NCI-H2081 (cell line): Measurements from ENCODE around the gene JUN.

Experiments used
- DNase-seq, 2 experiments: peaks; one replicate each; lab custom pipeline; 2025; lab: John Stamatoyannopoulos, UW

Gene JUN

GRCh38 chr1:58762806-58763205 lies 21.0 kb downstream of the JUN start:
- DNase-seq, result no peak

- no peak for DNase-seq
These were observed 28.4 kb downstream of the JUN start for GRCh38 chr1:58755468-58755872.

GRCh38 chr1:58754683-58755467 lies 29.0 kb downstream of the JUN start:
- no peak for DNase-seq

GRCh38 chr1:58754073-58754613 lies 29.7 kb downstream of the JUN start:
- no peak for DNase-seq

GRCh38 chr1:58753431-58753866 lies 30.4 kb downstream of the JUN start:
- DNase-seq, result no peak

- DNase-seq, result no peak
These were observed 34.2 kb downstream of the JUN start for GRCh38 chr1:58749646-58750045.

- peak; percentile 65 to 85 for DNase-seq
These were observed 35.2 kb downstream of the JUN start for GRCh38 chr1:58748666-58749065.

GRCh38 chr1:58746757-58747156 lies 37.1 kb downstream of the JUN start:
- no peak for DNase-seq

- no peak for DNase-seq
These were observed 37.7 kb downstream of the JUN start for GRCh38 chr1:58746182-58746581.

- no peak for DNase-seq
These were observed 38.2 kb downstream of the JUN start for GRCh38 chr1:58745666-58746065.

- no peak for DNase-seq
These were observed 38.7 kb downstream of the JUN start for GRCh38 chr1:58745117-58745516.

- DNase-seq, result no peak
These were observed 41.9 kb downstream of the JUN start for GRCh38 chr1:58741678-58742553.

GRCh38 chr1:58739856-58740466 lies 43.9 kb downstream of the JUN start:
- DNase-seq, result peak; percentile 68 to 73

- DNase-seq, result no peak
These were observed 45.0 kb downstream of the JUN start for GRCh38 chr1:58738876-58739275.

GRCh38 chr1:58735586-58735985 lies 48.3 kb downstream of the JUN start:
- DNase-seq, result no peak

- DNase-seq, result no peak
These were observed 49.2 kb downstream of the JUN start for GRCh38 chr1:58734630-58735029.

- DNase-seq, result no peak
These were observed 51.6 kb downstream of the JUN start for GRCh38 chr1:58732087-58732775.
